ENCODE results near the gene MAP6.

DNA sequence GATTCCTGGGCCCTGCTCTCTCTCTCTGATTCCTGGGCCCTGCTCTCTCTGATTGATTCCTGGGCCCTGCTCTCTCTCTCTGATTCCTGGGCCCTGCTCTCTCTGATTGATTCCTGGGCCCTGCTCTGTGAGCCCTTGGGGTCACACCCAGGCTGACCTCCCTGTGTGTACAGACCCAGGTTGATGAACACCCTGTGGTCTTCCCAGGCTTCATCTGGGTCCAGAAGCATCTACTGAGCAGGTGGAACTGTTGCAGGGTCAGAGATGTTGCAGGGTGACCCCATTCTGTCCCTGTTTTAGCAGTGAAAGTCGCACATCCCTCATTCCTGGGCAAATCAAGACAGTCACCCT lies 126.8 kb downstream of the MAP6 start:
- TF ChIP-seq, protein P1, sequence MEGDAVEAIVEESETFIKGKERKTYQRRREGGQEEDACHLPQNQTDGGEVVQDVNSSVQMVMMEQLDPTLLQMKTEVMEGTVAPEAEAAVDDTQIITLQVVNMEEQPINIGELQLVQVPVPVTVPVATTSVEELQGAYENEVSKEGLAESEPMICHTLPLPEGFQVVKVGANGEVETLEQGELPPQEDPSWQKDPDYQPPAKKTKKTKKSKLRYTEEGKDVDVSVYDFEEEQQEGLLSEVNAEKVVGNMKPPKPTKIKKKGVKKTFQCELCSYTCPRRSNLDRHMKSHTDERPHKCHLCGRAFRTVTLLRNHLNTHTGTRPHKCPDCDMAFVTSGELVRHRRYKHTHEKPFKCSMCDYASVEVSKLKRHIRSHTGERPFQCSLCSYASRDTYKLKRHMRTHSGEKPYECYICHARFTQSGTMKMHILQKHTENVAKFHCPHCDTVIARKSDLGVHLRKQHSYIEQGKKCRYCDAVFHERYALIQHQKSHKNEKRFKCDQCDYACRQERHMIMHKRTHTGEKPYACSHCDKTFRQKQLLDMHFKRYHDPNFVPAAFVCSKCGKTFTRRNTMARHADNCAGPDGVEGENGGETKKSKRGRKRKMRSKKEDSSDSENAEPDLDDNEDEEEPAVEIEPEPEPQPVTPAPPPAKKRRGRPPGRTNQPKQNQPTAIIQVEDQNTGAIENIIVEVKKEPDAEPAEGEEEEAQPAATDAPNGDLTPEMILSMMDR (conservative IDR thresholded peaks at IDR 0.05), result no peak
- no peak for TF ChIP-seq EZH2 (IDR thresholded peaks at IDR 0.05; ENCODE audit: low read depth)

Measured in PC-9 (cell line).